Transverse colon (tissue), 3 donors: ENCODE results near the gene PIH1D1.

Experiments used
- CTCF ChIP-seq, 5 experiments: fragments of 200-600 bp in 3 of 5; fragments of 450-650 bp in 2 of 5; sonication (generic) in 3 of 5; IDR thresholded peaks; 1 replicate in 2 of 5; 2 replicates in 3 of 5; pipeline ENCODE4 v1.5.1; 2016 to 2017; ENCODE audit warnings: antibody characterized with exemption in 5 of 5, inconsistent platforms in 3 of 5, mild to moderate bottlenecking in 2 of 5, moderate library complexity in 1 of 5
- EP300 ChIP-seq: sonication (generic); formaldehyde crosslinking; IDR thresholded peaks from one replicate; pipeline ENCODE4 v1.6.1; 2017; ENCODE audit warnings: antibody characterized with exemption, low read depth
- POLR2A ChIP-seq: fragments of 450-650 bp; IDR thresholded peaks from one replicate; pipeline ENCODE4 v1.6.1; 2016; ENCODE audit warnings: antibody characterized with exemption, mild to moderate bottlenecking, moderate library complexity

GRCh38 chr19:49488863-49489537 lies 37.4 kb upstream of the PIH1D1 start:
- TF ChIP-seq CTCF (IDR thresholded peaks at IDR 0.05) (no peak), EP300 (no peak), POLR2A (no peak)
